ENCODE measurements around the gene HIRA. TPM values are rescaled to one million over a fixed set of nuclear protein-coding genes. Genes with fewer than 3 reads are reported as not detected.

HIRA gene
- polyA plus RNA-seq, 1 donor from 2014 or later = 38.1 TPM

DNA sequence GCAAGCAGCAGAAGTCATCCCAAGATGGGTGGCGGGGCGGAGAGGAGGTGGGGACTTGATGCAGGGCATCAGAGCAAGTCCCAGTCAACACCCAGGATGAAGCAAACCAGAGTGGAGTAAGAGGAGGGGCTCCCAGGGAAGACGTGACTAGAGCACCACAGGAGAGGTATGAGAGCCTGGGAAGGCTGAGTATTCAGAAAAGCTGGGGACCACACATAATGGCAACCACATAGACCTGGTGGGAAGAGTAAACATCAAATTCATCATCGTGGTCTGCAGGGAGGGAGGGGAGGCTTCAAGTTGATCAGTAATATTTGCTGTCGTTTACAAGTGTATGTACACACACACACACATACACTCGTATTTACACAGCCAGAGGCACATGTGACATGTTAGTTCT is 79.3 kb downstream of the HIRA start:
- no peak for TF ChIP-seq EZH2 (IDR thresholded peaks at IDR 0.05; ENCODE audit: borderline replicate concordance, insufficient read depth, low read length, poor library complexity, severe bottlenecking)
- TF ChIP-seq EP300 (conservative IDR thresholded peaks at IDR 0.05; ENCODE audit: poor library complexity, severe bottlenecking) = no peak
- TF ChIP-seq SMC3 (conservative IDR thresholded peaks at IDR 0.05; ENCODE audit: poor library complexity) = no peak
- TF ChIP-seq TAF1 (IDR thresholded peaks at IDR 0.05; ENCODE audit: low read depth) = no peak
- TF ChIP-seq RAD21 (conservative IDR thresholded peaks at IDR 0.05) = no peak
- no peak for TF ChIP-seq POLR2AphosphoS5 (IDR thresholded peaks at IDR 0.05)
- TF ChIP-seq, protein P1, sequence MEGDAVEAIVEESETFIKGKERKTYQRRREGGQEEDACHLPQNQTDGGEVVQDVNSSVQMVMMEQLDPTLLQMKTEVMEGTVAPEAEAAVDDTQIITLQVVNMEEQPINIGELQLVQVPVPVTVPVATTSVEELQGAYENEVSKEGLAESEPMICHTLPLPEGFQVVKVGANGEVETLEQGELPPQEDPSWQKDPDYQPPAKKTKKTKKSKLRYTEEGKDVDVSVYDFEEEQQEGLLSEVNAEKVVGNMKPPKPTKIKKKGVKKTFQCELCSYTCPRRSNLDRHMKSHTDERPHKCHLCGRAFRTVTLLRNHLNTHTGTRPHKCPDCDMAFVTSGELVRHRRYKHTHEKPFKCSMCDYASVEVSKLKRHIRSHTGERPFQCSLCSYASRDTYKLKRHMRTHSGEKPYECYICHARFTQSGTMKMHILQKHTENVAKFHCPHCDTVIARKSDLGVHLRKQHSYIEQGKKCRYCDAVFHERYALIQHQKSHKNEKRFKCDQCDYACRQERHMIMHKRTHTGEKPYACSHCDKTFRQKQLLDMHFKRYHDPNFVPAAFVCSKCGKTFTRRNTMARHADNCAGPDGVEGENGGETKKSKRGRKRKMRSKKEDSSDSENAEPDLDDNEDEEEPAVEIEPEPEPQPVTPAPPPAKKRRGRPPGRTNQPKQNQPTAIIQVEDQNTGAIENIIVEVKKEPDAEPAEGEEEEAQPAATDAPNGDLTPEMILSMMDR (IDR thresholded peaks at IDR 0.05; ENCODE audit: poor library complexity, severe bottlenecking) = no peak
- Histone ChIP-seq H3K9ac (ENCODE audit: low read length) (no peak overlapping the region), H4K20me1 (ENCODE audit: insufficient read depth) (no peaks in the 10 kb centered on the region), H3K79me2 (replicated peaks; ENCODE audit: insufficient read depth, low read length) (no peaks in the 10 kb centered on the region), H2AFZ (ENCODE audit: low read depth, low read length) (no peak overlapping the region), H3K36me3 (ENCODE audit: insufficient read depth, low read length) (peaks cover 11% of the 10 kb centered on the region), H3K27ac (ENCODE audit: low read length) (no peak overlapping the region), H3K9me3 (ENCODE audit: low read length) (no peaks in the 10 kb centered on the region), H3K4me2 (ENCODE audit: low read length) (no peak overlapping the region), H3K4me3 (ENCODE audit: low read length) (no peak overlapping the region), H3K9me2 (ENCODE audit: insufficient read depth, low read length) (no peaks in the 10 kb centered on the region), H3K27me3 (ENCODE audit: insufficient read depth, low read depth, low read length) (no peaks in the 10 kb centered on the region), H3F3A (ENCODE audit: insufficient read depth, low read length, poor library complexity, severe bottlenecking) (no peaks in the 10 kb centered on the region)

DNA sequence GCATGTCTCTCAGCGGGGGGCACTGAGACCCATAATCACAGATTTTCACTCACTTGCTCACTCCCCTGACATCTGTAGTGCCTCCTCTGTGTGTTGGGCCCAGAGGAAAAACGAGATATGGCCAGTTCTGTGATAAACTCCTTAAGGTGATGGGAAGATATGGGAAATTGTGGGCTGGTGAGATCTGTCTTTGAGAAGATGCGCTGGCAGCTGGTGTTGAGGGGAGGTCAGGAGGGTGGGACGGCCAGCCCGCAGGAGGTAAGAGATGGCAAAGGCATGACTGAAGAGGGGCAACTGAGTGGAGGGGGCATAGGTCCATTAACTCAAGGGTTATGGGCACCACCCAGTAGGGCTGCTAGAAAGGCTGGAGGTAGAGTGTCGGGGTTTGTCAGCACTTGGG is 79.9 kb downstream of the HIRA start:
- H3K4me2 ChIP-seq (ENCODE audit: low read length) = no peak overlapping the region
- H3K9ac ChIP-seq (ENCODE audit: low read length) = no peak overlapping the region
- TF ChIP-seq EZH2 (IDR thresholded peaks at IDR 0.05; ENCODE audit: borderline replicate concordance, insufficient read depth, low read length, poor library complexity, severe bottlenecking) (no peak), POLR2AphosphoS5 (IDR thresholded peaks at IDR 0.05) (no peak), RAD21 (conservative IDR thresholded peaks at IDR 0.05) (no peak), TAF1 (IDR thresholded peaks at IDR 0.05; ENCODE audit: low read depth) (no peak), MXI1 (conservative IDR thresholded peaks at IDR 0.05; ENCODE audit: poor library complexity, severe bottlenecking) (no peak), EP300 (conservative IDR thresholded peaks at IDR 0.05; ENCODE audit: poor library complexity, severe bottlenecking) (no peak), SMC3 (conservative IDR thresholded peaks at IDR 0.05; ENCODE audit: poor library complexity) (no peak)
- TF ChIP-seq, protein P1 (IDR thresholded peaks at IDR 0.05; ENCODE audit: poor library complexity, severe bottlenecking) = no peak
- TF ChIP-seq, protein P2, sequence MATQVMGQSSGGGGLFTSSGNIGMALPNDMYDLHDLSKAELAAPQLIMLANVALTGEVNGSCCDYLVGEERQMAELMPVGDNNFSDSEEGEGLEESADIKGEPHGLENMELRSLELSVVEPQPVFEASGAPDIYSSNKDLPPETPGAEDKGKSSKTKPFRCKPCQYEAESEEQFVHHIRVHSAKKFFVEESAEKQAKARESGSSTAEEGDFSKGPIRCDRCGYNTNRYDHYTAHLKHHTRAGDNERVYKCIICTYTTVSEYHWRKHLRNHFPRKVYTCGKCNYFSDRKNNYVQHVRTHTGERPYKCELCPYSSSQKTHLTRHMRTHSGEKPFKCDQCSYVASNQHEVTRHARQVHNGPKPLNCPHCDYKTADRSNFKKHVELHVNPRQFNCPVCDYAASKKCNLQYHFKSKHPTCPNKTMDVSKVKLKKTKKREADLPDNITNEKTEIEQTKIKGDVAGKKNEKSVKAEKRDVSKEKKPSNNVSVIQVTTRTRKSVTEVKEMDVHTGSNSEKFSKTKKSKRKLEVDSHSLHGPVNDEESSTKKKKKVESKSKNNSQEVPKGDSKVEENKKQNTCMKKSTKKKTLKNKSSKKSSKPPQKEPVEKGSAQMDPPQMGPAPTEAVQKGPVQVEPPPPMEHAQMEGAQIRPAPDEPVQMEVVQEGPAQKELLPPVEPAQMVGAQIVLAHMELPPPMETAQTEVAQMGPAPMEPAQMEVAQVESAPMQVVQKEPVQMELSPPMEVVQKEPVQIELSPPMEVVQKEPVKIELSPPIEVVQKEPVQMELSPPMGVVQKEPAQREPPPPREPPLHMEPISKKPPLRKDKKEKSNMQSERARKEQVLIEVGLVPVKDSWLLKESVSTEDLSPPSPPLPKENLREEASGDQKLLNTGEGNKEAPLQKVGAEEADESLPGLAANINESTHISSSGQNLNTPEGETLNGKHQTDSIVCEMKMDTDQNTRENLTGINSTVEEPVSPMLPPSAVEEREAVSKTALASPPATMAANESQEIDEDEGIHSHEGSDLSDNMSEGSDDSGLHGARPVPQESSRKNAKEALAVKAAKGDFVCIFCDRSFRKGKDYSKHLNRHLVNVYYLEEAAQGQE (IDR thresholded peaks at IDR 0.05; ENCODE audit: borderline replicate concordance) = no peak
- no peaks in the 10 kb centered on the region for H3K79me2 ChIP-seq (replicated peaks; ENCODE audit: insufficient read depth, low read length)
- H3K27me3 ChIP-seq (ENCODE audit: insufficient read depth, low read depth, low read length) = no peaks in the 10 kb centered on the region
- no peaks in the 10 kb centered on the region for H3K9me2 ChIP-seq (ENCODE audit: insufficient read depth, low read length)
- no peaks in the 10 kb centered on the region for H3K9me3 ChIP-seq (ENCODE audit: low read length)
- no peaks in the 10 kb centered on the region for H4K20me1 ChIP-seq (ENCODE audit: insufficient read depth)
- no peak overlapping the region for H3K27ac ChIP-seq (ENCODE audit: low read length)
- no peak overlapping the region for H3K4me3 ChIP-seq (ENCODE audit: low read length)
- H3F3A ChIP-seq (ENCODE audit: insufficient read depth, low read length, poor library complexity, severe bottlenecking) = no peaks in the 10 kb centered on the region
- no peak overlapping the region for H2AFZ ChIP-seq (ENCODE audit: low read depth, low read length)
- H3K36me3 ChIP-seq (ENCODE audit: insufficient read depth, low read length) = peaks cover 11% of the 10 kb centered on the region

Data from neural cell (in vitro differentiated cells).